H1 (cell line): ENCODE measurements around the gene SPG7. TPM values are rescaled to one million over a fixed set of nuclear protein-coding genes. Genes with fewer than 3 reads are reported as not detected.

Experiments used
- ASH2L ChIP-seq: fragments of 200-600, 300-600 bp; sonication (generic); IDR thresholded peaks from one replicate; pipeline ENCODE4 v1.7.1; 2017; ENCODE audit warnings: low read length
- CBX5 ChIP-seq: fragments of 300-800, 300-1000 bp; sonication (generic); IDR thresholded peaks from 2 replicates; pipeline ENCODE4 v1.7.1; 2016; ENCODE audit warnings: antibody characterized with exemption, low read length, low read depth
- CHD2 ChIP-seq: IDR thresholded peaks from 2 replicates; pipeline ENCODE4 v1.6.1; 2012; ENCODE audit warnings: low read length, improper control_type of control experiment
- CTBP2 ChIP-seq: IDR thresholded peaks from 2 replicates; pipeline ENCODE4 v1.7.0; 2011; ENCODE audit warnings: borderline replicate concordance, mild to moderate bottlenecking, moderate library complexity, mixed read lengths, low read length; ENCODE audit not compliant: insufficient read depth, insufficient read length
- FOSL1 ChIP-seq: IDR thresholded peaks from 2 replicates; pipeline ENCODE4 v1.6.1; 2011; ENCODE audit warnings: mild to moderate bottlenecking, low read depth, low read length, moderate library complexity; ENCODE audit not compliant: insufficient read depth
- GTF2F1 ChIP-seq: IDR thresholded peaks from 2 replicates; pipeline ENCODE4 v1.6.1; 2012; ENCODE audit warnings: low read depth, low read length, improper control_type of control experiment, borderline replicate concordance
- HDAC2 ChIP-seq, 2 experiments: fragments of 300-600 bp in 1 of 2; sonication (generic) in 1 of 2; IDR thresholded peaks; 2 replicates each; pipeline ENCODE4 v1.6.1; 2011 to 2012; ENCODE audit warnings: low read depth in 2 of 2, low read length in 2 of 2, mild to moderate bottlenecking in 2 of 2, moderate library complexity in 2 of 2, borderline replicate concordance in 1 of 2, inconsistent platforms in 1 of 2
- HDAC6 ChIP-seq: IDR thresholded peaks from one replicate; pipeline ENCODE4 v1.7.1; 2012; ENCODE audit warnings: low read depth, mild to moderate bottlenecking, inconsistent platforms, low read length, moderate library complexity
- JUND ChIP-seq: IDR thresholded peaks from 2 replicates; pipeline ENCODE4 v1.6.1; 2011; ENCODE audit warnings: mild to moderate bottlenecking, improper control_type of control experiment, low read length
- NRF1 ChIP-seq: IDR thresholded peaks from 2 replicates; pipeline ENCODE4 v1.6.1; 2011; ENCODE audit warnings: mild to moderate bottlenecking, low read depth, low read length, improper control_type of control experiment
- PHF8 ChIP-seq: fragments of 200-600 bp; sonication (generic); conservative IDR thresholded peaks from 2 replicates; pipeline ENCODE4 v1.7.1; 2012; ENCODE audit warnings: low read depth, mild to moderate bottlenecking, inconsistent platforms, low read length, moderate library complexity
- POLR2AphosphoS5 ChIP-seq: IDR thresholded peaks from 2 replicates; pipeline ENCODE4 v1.6.1; 2011; ENCODE audit warnings: low read depth, low read length
- RFX5 ChIP-seq: IDR thresholded peaks from 2 replicates; pipeline ENCODE4 v1.6.1; 2011; ENCODE audit warnings: low read depth, low read length, improper control_type of control experiment, borderline replicate concordance
- RNF2 ChIP-seq: fragments of 200-900, 300-1000 bp; sonication (generic); IDR thresholded peaks from 2 replicates; pipeline ENCODE4 v1.7.1; 2016; ENCODE audit warnings: borderline replicate concordance, low read depth, mild to moderate bottlenecking, antibody characterized with exemption, low read length; ENCODE audit not compliant: poor library complexity, severe bottlenecking; ENCODE audit errors: missing control alignments
- SAP30 ChIP-seq: fragments of 300-600 bp; sonication (generic); IDR thresholded peaks from 2 replicates; pipeline ENCODE4 v1.7.1; 2012; ENCODE audit warnings: low read length, moderate library complexity, mild to moderate bottlenecking, inconsistent platforms; ENCODE audit not compliant: insufficient read depth, insufficient replicate concordance
- SIRT6 ChIP-seq: IDR thresholded peaks from one replicate; pipeline ENCODE4 v1.7.1; 2012; ENCODE audit warnings: low read length, inconsistent platforms
- SIX5 ChIP-seq: IDR thresholded peaks from 2 replicates; pipeline ENCODE4 v1.6.1; 2011; ENCODE audit warnings: mild to moderate bottlenecking, low read depth, low read length
- SP1 ChIP-seq: IDR thresholded peaks from 2 replicates; pipeline ENCODE4 v1.6.1; 2011; ENCODE audit warnings: low read depth, low read length
- SP2 ChIP-seq: IDR thresholded peaks from 2 replicates; pipeline ENCODE4 v1.6.1; 2012; ENCODE audit warnings: mild to moderate bottlenecking, low read length, inconsistent platforms
- TAF1 ChIP-seq: IDR thresholded peaks from 2 replicates; pipeline ENCODE4 v1.6.1; 2011; ENCODE audit warnings: mild to moderate bottlenecking, low read depth, low read length
- polyA plus RNA-seq, 7 experiments: library from polyadenylated mRNA; depleted of rRNA in 3 of 7; stranded (reverse) in 5 of 7; unstranded in 2 of 7; fragments of >200 nt in 5 of 7; fragments of 200-250 nt in 2 of 7; gene quantifications; 1 replicate in 5 of 7; 2 replicates in 1 of 7; 4 replicates in 1 of 7; pipeline versions ENCODE4 v1.2.1 to v1.2.3, GENCODE V29; 2011 to 2013; ENCODE audit warnings: missing spikeins in 2 of 7, mixed read lengths in 2 of 7
- total RNA-seq: library from RNA; stranded (reverse); fragmentation: NEBNext Ultra II Directional; extraction: Animal tissue kit (Norgen Biotek cat#: 25700); gene quantifications from 2 replicates; pipeline ENCODE4 v1.2.1, GENCODE V29; 2021
- TF ChIP-seq, protein P1 (sequence below): IDR thresholded peaks from 2 replicates; pipeline ENCODE4 v1.6.1; 2012; ENCODE audit warnings: inconsistent platforms
- TF ChIP-seq, protein P2 (sequence below): IDR thresholded peaks from 2 replicates; pipeline ENCODE4 v1.6.1; 2012; ENCODE audit warnings: inconsistent platforms
- TF ChIP-seq, protein P3 (sequence below): IDR thresholded peaks from 2 replicates; pipeline ENCODE4 v1.6.1; 2011; ENCODE audit warnings: low read length, improper control_type of control experiment

SPG7 gene
- total and polyA plus RNA-seq, 2 of the 8 experiments (the other 6 are each of a cell fraction or from before 2014, with no cell fraction given) = 72.1 to 113 TPM

DNA sequence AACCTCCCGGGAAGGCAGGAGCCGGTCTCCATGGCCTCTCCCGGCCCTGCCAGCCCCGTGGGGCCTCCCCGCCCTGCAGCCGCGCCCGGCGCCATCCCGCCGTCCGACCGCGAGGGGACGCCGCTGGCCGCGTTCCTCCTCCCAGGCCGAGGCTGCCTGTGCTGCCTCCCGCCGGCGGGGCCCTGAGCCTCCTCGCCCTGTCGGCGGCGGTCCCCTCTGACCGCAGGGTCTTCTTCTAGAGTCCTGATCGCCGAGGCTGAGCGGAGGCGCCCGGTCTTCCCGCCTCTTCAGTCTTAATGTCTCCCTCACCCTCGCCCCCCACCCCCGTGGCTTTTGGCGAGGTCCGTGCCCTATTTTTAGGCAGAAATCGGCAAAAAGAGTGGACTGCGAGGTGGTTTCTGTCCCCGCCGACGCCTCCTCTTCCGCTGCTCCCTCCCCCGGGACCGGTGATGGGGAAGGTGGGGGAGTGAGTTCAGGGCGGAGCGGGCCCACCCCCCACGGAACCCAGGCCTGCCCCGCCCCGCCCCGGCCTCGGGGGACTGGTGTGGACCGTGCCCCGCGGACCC is 66.6 kb downstream of the SPG7 start (continued):
- no peak for TF ChIP-seq CTBP2
- peak; percentile 49 for TF ChIP-seq RNF2
- no peak for TF ChIP-seq SIRT6
- TF ChIP-seq NRF1 = no peak
- no peak for TF ChIP-seq GTF2F1
- TF ChIP-seq, protein P1, sequence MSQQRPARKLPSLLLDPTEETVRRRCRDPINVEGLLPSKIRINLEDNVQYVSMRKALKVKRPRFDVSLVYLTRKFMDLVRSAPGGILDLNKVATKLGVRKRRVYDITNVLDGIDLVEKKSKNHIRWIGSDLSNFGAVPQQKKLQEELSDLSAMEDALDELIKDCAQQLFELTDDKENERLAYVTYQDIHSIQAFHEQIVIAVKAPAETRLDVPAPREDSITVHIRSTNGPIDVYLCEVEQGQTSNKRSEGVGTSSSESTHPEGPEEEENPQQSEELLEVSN = no peak
- TF ChIP-seq SAP30 = no peak
- no peak for TF ChIP-seq HDAC6
- no peak for TF ChIP-seq CHD2
- no peak for TF ChIP-seq SIX5
- TF ChIP-seq, protein P2, sequence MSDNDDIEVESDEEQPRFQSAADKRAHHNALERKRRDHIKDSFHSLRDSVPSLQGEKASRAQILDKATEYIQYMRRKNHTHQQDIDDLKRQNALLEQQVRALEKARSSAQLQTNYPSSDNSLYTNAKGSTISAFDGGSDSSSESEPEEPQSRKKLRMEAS = peak; percentile 35; the same call in 1 of the 2 replicates
- no peak for TF ChIP-seq SP2
- TF ChIP-seq JUND = no peak
- TF ChIP-seq SP1 = no peak
- TF ChIP-seq HDAC2 (IDR thresholded peaks at IDR 0.05; ENCODE audit: borderline replicate concordance in 1 of 2, low read depth in 2 of 2, low read length in 2 of 2) = no peak; a peak in 1 of 4 replicates
- TF ChIP-seq PHF8 = peak; percentile 40; the same call in 1 of the 2 replicates
- TF ChIP-seq, protein P3, sequence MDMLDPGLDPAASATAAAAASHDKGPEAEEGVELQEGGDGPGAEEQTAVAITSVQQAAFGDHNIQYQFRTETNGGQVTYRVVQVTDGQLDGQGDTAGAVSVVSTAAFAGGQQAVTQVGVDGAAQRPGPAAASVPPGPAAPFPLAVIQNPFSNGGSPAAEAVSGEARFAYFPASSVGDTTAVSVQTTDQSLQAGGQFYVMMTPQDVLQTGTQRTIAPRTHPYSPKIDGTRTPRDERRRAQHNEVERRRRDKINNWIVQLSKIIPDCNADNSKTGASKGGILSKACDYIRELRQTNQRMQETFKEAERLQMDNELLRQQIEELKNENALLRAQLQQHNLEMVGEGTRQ = peak; percentile 23; the same call in 1 of the 2 replicates
- no peak for TF ChIP-seq POLR2AphosphoS5
- TF ChIP-seq ASH2L = peak; percentile 92
- TF ChIP-seq TAF1 = peak; percentile 48; the same call in 1 of the 2 replicates
- TF ChIP-seq FOSL1 = no peak
- no peak for TF ChIP-seq RFX5
- no peak for TF ChIP-seq CBX5
